ENCODE data around the gene GDF2.

Gene GDF2

DNA sequence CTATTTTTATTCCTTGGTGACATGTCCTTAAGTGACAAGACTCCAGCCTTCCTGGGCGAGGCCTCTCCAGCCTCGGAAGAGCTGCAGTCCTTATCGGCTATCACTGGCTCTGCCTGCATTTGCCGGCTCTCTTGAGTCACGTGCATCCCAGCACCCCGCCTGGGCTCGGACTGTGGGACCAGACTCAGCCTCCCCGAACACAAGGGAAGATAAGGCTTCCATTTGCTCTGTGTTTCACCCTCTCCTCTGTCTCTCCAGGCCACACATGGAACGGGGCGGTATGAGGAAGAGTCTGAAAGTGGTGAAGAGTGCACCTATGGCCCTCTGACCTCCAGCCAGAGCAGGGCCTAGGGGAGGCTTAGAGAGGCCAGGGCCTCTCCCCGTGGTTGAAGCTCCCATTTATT, 4.7 kb downstream of the GDF2 start:
- Mint-ChIP-seq H3K4me1 (ENCODE audit: low read depth) (no peaks in the 10 kb centered on the region), H3K9me3 (no peaks in the 10 kb centered on the region), H3K36me3 (ENCODE audit: low read depth) (no peaks in the 10 kb centered on the region), H3K27ac (no peak overlapping the region), H3K4me3 (no peak overlapping the region), H3K27me3 (no peaks in the 10 kb centered on the region)
- DNase-seq = no peak

DNA sequence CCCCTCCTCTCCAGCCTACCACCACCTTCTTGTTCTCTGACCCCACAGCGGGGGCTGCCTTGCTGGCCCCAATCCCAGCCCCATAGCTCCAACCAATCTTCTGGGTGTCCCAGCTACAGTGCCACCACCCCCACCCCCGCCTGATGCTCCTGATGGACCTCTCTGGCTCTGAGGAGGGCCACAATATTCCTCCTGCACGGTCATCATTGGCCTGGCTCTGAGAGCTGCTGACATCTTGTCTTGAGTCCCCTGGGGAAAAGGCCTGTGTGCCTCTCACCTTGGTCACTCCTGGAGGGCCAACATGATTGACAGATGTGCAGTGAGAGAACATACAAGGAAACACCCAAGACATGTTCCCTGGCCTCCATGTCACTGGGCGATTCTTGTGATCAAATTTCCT, 7.6 kb downstream of the GDF2 start:
- DNase-seq = no peak
- no peak overlapping the region for H3K4me3 Mint-ChIP-seq
- no peaks in the 10 kb centered on the region for H3K9me3 Mint-ChIP-seq

DNA sequence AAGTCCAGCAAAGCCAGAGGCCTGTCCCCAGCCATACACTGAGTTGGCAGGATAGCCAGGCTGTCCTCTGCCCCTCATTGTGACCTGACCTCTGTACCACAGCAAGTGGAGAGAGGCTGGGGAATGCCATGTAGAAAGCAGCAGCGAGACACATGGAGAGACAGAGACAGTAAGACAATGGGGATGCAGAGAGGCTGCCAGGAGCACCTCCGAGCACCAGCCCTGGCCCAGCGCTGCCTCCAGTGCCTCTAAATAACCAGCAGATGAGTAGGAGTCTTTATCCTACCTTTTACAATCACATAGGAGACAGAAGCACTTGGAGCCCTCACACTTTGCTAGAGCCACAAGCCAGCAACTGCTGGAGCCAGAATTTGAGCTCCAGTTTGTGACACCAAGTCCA, 8.1 kb downstream of the GDF2 start:
- Mint-ChIP-seq H3K36me3 (ENCODE audit: low read depth) (no peaks in the 10 kb centered on the region), H3K4me1 (ENCODE audit: low read depth) (no peaks in the 10 kb centered on the region), H3K27me3 (peaks cover 2% of the 10 kb centered on the region), H3K4me3 (no peak overlapping the region), H3K27ac (no peak overlapping the region), H3K9me3 (no peaks in the 10 kb centered on the region)
- no peak for DNase-seq

More for the DNA sequence above, 7.6 kb downstream of the GDF2 start:
- H3K27ac Mint-ChIP-seq = no peak overlapping the region
- H3K27me3 Mint-ChIP-seq = peaks cover 2% of the 10 kb centered on the region
- H3K36me3 Mint-ChIP-seq (ENCODE audit: low read depth) = no peaks in the 10 kb centered on the region
- no peaks in the 10 kb centered on the region for H3K4me1 Mint-ChIP-seq (ENCODE audit: low read depth)

DNA sequence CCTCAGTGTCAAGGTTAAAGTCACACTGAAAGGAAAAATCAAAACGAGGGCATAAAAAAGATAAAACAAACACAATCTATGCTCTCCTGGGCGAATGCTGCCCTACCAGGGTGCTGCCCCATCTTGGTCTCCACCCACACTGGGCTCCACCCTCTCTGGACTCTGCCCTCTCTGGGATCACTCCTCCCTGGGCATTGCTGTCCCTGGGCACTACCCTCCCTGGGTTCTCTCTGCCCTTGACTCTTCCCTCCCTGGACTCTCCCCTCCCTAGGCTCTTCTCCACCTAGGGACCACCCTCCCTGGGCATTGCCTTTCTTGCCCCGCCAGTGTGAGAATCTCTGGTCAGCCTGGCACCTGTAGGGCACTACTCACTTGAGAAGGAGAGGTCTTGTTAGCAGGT, 8.6 kb downstream of the GDF2 start:
- Mint-ChIP-seq H3K36me3 (ENCODE audit: low read depth) (no peaks in the 10 kb centered on the region), H3K4me3 (no peak overlapping the region), H3K9me3 (no peaks in the 10 kb centered on the region), H3K27ac (no peak overlapping the region), H3K4me1 (ENCODE audit: low read depth) (no peaks in the 10 kb centered on the region), H3K27me3 (peaks cover 2% of the 10 kb centered on the region)
- DNase-seq = no peak

DNA sequence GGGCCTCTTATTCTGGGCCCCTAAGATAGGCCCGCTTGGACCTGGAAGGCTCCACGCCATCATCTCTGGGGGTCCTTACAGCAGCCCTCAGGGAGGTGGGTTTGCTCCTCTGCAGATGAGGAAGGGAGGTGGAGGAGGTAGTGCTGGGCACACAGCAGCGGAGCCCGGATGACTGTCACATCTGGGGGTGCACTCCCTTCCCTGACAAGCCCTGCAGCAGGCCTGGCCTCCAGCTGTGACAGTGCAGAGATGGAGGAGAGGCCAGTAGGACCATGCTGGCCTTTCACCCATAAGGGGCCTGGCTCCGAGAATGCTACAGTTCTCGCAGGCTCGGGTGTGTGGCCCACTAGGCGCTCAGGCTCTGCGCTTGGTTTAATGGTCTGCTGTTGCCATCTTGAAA, 9.2 kb downstream of the GDF2 start:
- Mint-ChIP-seq H3K9me3 (no peaks in the 10 kb centered on the region), H3K4me3 (no peak overlapping the region), H3K27ac (no peak overlapping the region), H3K4me1 (ENCODE audit: low read depth) (no peaks in the 10 kb centered on the region), H3K27me3 (peaks cover 2% of the 10 kb centered on the region), H3K36me3 (ENCODE audit: low read depth) (no peaks in the 10 kb centered on the region)
- DNase-seq = no peak

DNA sequence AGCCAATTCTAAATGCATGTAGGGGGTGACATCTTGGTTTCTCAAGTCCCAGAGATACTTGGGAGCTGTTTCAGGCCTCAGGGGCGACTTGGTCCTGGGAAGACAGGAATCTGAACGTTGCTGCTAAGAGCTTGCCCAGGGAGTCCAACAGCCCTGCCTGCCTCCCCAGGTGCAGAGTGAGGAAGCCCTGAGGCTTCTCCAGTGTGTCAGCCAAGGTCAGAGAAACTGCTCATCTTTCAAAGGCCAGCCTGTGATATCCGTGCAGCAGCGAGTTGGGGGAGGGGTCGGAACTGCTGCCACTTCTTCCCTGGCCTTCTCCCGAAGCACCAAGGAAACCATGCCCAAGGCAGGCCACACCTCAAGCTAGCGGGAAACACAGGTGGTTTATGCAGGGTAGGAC, 9.7 kb downstream of the GDF2 start:
- no peaks in the 10 kb centered on the region for H3K4me1 Mint-ChIP-seq (ENCODE audit: low read depth)
- no peaks in the 10 kb centered on the region for H3K9me3 Mint-ChIP-seq
- peaks cover 2% of the 10 kb centered on the region for H3K27me3 Mint-ChIP-seq
- no peak overlapping the region for H3K4me3 Mint-ChIP-seq
- H3K36me3 Mint-ChIP-seq (ENCODE audit: low read depth) = no peaks in the 10 kb centered on the region
- no peak for DNase-seq
- no peak overlapping the region for H3K27ac Mint-ChIP-seq

DNA sequence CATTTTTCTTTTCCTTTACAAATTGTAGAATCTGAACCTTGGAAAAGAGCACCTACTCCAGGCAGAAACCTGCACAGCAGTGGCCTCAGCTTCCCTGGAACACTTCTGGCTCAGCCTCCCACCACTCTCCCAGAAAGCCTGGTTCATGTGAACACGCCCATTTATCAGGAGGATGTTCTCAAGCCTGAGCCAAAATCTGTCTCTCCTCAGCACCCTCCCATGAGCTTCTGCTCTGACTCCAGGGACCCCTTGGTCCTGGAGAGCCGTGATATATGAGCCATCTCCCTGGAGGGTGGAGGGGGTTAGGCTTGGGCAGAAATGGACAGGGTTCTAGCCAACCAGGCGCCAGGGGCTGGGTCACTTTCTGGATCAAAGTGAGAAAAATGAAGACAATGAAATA, 10.1 kb downstream of the GDF2 start:
- Mint-ChIP-seq H3K27me3 (peaks cover 2% of the 10 kb centered on the region), H3K36me3 (ENCODE audit: low read depth) (no peaks in the 10 kb centered on the region), H3K9me3 (no peaks in the 10 kb centered on the region), H3K4me1 (ENCODE audit: low read depth) (no peaks in the 10 kb centered on the region), H3K4me3 (no peak overlapping the region), H3K27ac (no peak overlapping the region)
- DNase-seq = no peak

DNA sequence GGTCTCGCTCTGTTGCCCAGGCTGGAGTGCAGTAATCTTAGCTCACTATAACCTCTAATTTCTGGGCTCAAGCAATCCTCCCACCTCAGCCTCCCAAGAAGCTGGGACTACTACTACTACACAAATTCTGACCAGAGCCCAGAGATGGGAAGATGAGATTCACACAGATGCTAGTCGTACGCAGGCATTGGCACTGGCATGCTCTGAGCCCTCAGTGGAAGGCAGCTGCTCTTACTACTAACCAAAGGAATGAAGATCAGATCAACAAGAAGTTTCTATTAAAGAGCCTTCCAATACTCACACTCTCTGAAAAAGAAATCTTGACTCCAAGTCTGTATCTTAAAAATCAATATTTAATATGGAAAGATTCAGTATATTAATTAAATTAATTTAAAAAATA, 10.7 kb downstream of the GDF2 start:
- H3K27me3 Mint-ChIP-seq = peaks cover 2% of the 10 kb centered on the region
- H3K4me1 Mint-ChIP-seq (ENCODE audit: low read depth) = no peaks in the 10 kb centered on the region
- H3K4me3 Mint-ChIP-seq = no peak overlapping the region
- no peaks in the 10 kb centered on the region for H3K36me3 Mint-ChIP-seq (ENCODE audit: low read depth)
- no peak overlapping the region for H3K27ac Mint-ChIP-seq
- no peak for DNase-seq
- H3K9me3 Mint-ChIP-seq = no peaks in the 10 kb centered on the region

DNA sequence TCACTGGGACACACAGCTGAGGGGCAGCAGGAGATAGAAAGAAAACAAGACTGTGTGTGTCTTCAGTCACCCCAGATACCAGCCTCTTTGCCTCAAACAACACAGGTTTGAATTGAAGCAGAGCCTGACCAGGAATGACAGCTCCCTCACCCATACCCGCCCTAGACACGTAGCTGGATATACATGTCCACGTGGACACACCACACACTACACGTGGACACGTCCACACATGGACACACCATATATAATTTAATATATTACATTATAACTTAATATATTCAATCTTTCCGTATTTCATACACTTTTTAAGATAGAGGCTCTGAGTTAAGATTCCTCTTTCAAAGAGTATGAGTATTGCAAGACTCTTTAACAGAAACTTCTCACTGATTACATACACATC, 11.3 kb downstream of the GDF2 start:
- Mint-ChIP-seq H3K36me3 (ENCODE audit: low read depth) (no peaks in the 10 kb centered on the region), H3K27ac (no peak overlapping the region), H3K9me3 (no peaks in the 10 kb centered on the region), H3K27me3 (peaks cover 6% of the 10 kb centered on the region), H3K4me3 (no peak overlapping the region), H3K4me1 (ENCODE audit: low read depth) (no peaks in the 10 kb centered on the region)
- DNase-seq = no peak

DNA sequence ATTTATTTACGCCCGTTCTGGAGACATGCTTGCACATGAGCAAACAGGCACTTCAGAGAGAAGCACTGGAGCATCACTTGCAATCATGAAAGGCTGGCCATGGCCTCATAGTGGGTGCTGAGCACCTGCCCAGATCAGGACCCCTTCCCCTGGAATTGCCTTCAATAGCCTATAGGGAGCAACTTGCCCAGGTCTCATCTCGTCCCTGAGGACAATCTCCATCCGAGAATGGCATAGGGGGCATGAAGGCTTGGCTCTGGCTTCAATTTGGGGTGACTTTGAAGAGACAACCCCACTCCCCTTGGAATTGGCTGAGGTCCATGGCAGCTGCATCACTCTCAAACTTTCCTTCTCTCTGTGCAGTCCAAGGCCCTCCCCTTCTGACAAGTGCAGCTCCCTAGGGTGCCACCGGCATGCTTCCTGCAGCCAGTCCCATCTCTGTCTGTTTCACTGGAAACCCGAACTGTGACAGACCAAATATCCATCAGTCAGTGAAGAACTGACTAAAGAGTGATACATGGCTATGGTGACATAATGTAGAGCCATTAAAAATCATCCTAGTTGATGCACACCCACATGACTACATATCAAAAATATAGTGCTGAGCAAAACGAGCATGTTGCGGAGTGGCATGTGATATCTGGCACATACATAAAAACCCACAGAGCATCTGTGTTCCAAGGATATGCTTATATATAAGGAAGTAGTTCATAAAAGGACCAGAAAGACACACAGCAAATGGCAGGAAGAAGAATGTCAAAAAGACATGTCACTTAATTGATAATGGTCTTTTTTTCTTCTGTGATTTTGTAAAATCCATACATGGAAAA, 12.4 kb downstream of the GDF2 start:
- no peak overlapping the region for H3K27ac Mint-ChIP-seq

DNA sequence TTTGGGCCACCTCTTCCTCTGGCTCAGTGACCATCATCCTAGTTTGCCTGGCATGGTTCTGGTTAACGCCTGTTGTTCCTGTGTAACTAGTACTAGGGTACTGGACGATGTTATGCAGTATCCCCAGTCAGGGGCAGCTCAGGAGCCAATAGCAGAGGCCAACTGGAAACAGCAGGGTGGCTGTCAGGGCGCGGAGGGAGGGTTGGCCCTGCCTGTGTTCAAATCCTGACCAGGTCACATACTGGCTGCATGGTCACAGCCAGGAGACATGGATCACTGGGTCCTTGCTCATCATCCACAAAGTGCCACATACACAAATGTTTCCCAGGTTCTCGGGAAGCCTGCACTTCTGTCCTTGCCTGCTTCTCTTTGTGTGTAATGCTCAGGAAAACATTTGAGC, 13.7 kb downstream of the GDF2 start:
- Mint-ChIP-seq H3K9me3 (no peaks in the 10 kb centered on the region), H3K4me3 (no peak overlapping the region), H3K36me3 (ENCODE audit: low read depth) (no peaks in the 10 kb centered on the region), H3K27ac (no peak overlapping the region), H3K27me3 (peaks cover 24% of the 10 kb centered on the region), H3K4me1 (ENCODE audit: low read depth) (no peaks in the 10 kb centered on the region)
- DNase-seq = no peak

More for the DNA sequence above, 12.4 kb downstream of the GDF2 start:
- DNase-seq = no peak
- Mint-ChIP-seq H3K4me1 (ENCODE audit: low read depth) (no peaks in the 10 kb centered on the region), H3K4me3 (no peak overlapping the region), H3K36me3 (ENCODE audit: low read depth) (no peaks in the 10 kb centered on the region), H3K27me3 (peaks cover 12% of the 10 kb centered on the region), H3K9me3 (no peaks in the 10 kb centered on the region)

DNA sequence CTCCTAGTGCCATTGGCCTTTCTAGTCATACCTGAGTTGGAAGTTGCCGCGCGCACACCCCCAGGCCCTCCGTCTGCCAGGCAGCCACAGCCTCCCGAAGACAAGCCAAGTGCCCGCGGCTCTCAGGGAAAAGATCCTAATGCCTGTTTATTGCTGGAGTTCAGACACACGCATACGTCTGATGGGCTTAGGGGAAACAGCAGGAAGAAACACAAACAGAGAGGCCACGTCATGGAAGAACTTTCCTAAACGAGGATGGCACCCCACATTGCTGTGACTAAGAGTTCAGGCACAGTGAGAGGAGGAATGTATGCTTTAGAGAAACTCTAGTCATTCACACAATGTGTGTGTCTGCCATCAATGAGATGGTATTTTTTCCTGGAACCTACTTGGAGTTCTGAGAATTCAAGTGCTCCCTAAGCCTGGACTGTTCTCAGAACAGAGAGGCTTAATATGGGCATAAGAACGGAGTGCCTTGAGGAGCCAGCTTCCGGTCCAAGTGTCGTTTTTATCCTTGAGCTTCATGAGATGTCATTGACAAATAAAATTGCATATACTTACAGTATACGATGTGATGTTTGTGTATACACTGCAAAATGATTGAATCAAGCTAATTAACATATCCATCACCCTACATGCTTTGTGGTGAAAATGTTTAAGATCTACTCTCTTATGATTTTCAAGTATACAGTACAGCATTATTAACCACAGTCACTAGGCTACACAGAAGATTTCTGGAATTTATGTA, 14.3 kb downstream of the GDF2 start:
- peaks cover 25% of the 10 kb centered on the region for H3K27me3 Mint-ChIP-seq
- H3K36me3 Mint-ChIP-seq (ENCODE audit: low read depth) = no peaks in the 10 kb centered on the region
- no peak overlapping the region for H3K4me3 Mint-ChIP-seq
- no peak overlapping the region for H3K27ac Mint-ChIP-seq
- DNase-seq = no peak
- H3K9me3 Mint-ChIP-seq = no peaks in the 10 kb centered on the region
- no peaks in the 10 kb centered on the region for H3K4me1 Mint-ChIP-seq (ENCODE audit: low read depth)

DNA sequence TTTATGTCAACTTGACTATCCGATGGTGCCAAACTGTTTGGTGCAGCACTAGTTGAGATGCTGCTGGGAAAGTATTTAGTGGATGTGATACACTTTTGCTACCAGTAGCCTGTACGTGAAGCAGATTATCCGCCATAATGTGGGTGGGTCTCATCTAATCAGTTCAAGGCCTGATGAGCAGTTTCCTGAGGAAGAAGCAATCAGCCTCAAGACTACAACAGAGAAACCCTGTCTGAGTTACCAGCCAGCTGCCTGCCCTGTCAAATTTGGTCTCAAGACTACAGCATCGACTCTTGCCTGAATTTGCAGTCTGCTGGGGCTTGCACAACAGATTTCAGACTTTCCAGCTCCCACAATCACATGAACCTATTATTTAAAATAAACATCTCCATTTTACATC, 15.1 kb downstream of the GDF2 start:
- DNase-seq = no peak
- Mint-ChIP-seq H3K4me1 (ENCODE audit: low read depth) (no peaks in the 10 kb centered on the region), H3K4me3 (no peak overlapping the region), H3K27ac (no peak overlapping the region), H3K27me3 (peaks cover 25% of the 10 kb centered on the region), H3K36me3 (ENCODE audit: low read depth) (no peaks in the 10 kb centered on the region), H3K9me3 (no peaks in the 10 kb centered on the region)

DNA sequence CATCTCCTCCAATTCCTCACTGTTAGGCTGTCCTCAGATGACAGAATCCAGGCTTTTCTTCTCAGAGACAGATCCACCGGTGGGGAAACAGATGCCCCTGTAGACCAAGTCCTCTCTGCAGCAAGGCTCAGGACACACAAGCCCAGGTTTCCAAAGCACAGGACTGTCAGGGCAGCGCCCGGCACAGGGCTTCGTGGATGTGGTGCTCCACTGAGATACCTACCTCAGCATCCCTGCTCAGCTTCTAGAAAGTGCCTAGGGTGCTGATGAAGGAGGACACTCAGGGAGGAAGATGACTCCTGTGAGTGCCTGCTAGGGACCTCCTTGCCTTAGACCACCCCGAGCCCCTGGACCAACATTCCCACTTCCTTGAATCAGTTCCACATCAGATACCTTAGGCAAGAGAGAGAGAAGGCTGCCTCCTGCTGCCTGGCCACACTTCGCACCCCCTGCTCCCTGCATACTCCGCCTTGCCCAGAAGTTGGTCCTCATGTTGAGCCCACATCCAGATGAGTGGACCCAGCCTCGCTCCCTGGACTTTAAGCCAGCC, 17.0 kb downstream of the GDF2 start:
- DNase-seq = no peak
- no peaks in the 10 kb centered on the region for H3K36me3 Mint-ChIP-seq (ENCODE audit: low read depth)
- H3K4me1 Mint-ChIP-seq (ENCODE audit: low read depth) = no peaks in the 10 kb centered on the region
- no peaks in the 10 kb centered on the region for H3K9me3 Mint-ChIP-seq
- H3K27ac Mint-ChIP-seq = no peak overlapping the region
- H3K27me3 Mint-ChIP-seq = peaks cover 23% of the 10 kb centered on the region
- no peak overlapping the region for H3K4me3 Mint-ChIP-seq
